T-helper 1 cell treated with Interleukin-12 subunit alpha and Interleukin-12 subunit beta and Interleukin-4 antibody, amounts not matched to agents 30 μg/mL and 1 μg/mL, for 36 hours (primary cell): ENCODE measurements around the gene GFI1B.
"Not testable (repeated sequence)": the region's sequence is repeated elsewhere in the genome, so short reads cannot be mapped to it uniquely, and the experiment has no call there.

Experiments
- H3K27ac Mint-ChIP-seq: one replicate; pipeline ENCODE4 v1.8.0; 2021; ENCODE audit warnings: mild to moderate bottlenecking, mixed read lengths
- H3K27me3 Mint-ChIP-seq: one replicate; pipeline ENCODE4 v1.8.0; 2021; ENCODE audit warnings: low read depth, mixed read lengths
- H3K36me3 Mint-ChIP-seq: one replicate; pipeline ENCODE4 v1.8.0; 2021; ENCODE audit warnings: low read depth, mixed read lengths
- H3K4me1 Mint-ChIP-seq: one replicate; pipeline ENCODE4 v1.8.0; 2021; ENCODE audit warnings: low read depth, mixed read lengths
- H3K4me3 Mint-ChIP-seq: one replicate; pipeline ENCODE4 v1.8.0; 2021; ENCODE audit warnings: mild to moderate bottlenecking, moderate library complexity, mixed read lengths
- H3K9me3 Mint-ChIP-seq: one replicate; pipeline ENCODE4 v1.8.0; 2021; ENCODE audit warnings: mixed read lengths

GFI1B gene

GRCh38 chr9:132980157-132980556 is 1.7 kb downstream of the GFI1B start:
- Mint-ChIP-seq H3K4me3 (no peak overlapping the region), H3K27me3 (peaks cover 61% of the 10 kb centered on the region), H3K4me1 (peaks cover 2% of the 10 kb centered on the region), H3K36me3 (no peaks in the 10 kb centered on the region), H3K9me3 (no peaks in the 10 kb centered on the region), H3K27ac (no peak overlapping the region)

- Mint-ChIP-seq H3K27me3 (peaks cover 48% of the 10 kb centered on the region), H3K27ac (no peak overlapping the region), H3K36me3 (no peaks in the 10 kb centered on the region), H3K9me3 (no peaks in the 10 kb centered on the region), H3K4me1 (peaks cover 2% of the 10 kb centered on the region), H3K4me3 (no peak overlapping the region)
Observed at GRCh38 chr9:132982458-132982857, 4.0 kb downstream of the GFI1B start.

GRCh38 chr9:132983491-132984201 is 5.2 kb downstream of the GFI1B start:
- Mint-ChIP-seq H3K4me1 (no peaks in the 10 kb centered on the region), H3K27ac (no peak overlapping the region), H3K36me3 (no peaks in the 10 kb centered on the region), H3K27me3 (peaks cover 36% of the 10 kb centered on the region), H3K9me3 (no peaks in the 10 kb centered on the region), H3K4me3 (no peak overlapping the region)

GRCh38 chr9:132984202-132985070 is 5.9 kb downstream of the GFI1B start:
- H3K4me1 Mint-ChIP-seq: no peaks in the 10 kb centered on the region

GRCh38 chr9:132985071-132985350 is 6.5 kb downstream of the GFI1B start:
- Mint-ChIP-seq H3K27me3 (peaks cover 25% of the 10 kb centered on the region), H3K27ac (no peak overlapping the region)

More at GRCh38 chr9:132984202-132985070, 5.9 kb downstream of the GFI1B start:
- Mint-ChIP-seq H3K36me3 (no peaks in the 10 kb centered on the region), H3K27ac (no peak overlapping the region), H3K9me3 (no peaks in the 10 kb centered on the region), H3K4me3 (no peak overlapping the region), H3K27me3 (peaks cover 30% of the 10 kb centered on the region)

GRCh38 chr9:132985489-132985888 is 7.0 kb downstream of the GFI1B start:
- no peaks in the 10 kb centered on the region for H3K4me1 Mint-ChIP-seq
- no peak overlapping the region for H3K4me3 Mint-ChIP-seq
- no peak overlapping the region for H3K27ac Mint-ChIP-seq
- H3K36me3 Mint-ChIP-seq: no peaks in the 10 kb centered on the region
- peaks cover 20% of the 10 kb centered on the region for H3K27me3 Mint-ChIP-seq
- peaks cover 4% of the 10 kb centered on the region for H3K9me3 Mint-ChIP-seq

More at GRCh38 chr9:132985071-132985350, 6.5 kb downstream of the GFI1B start:
- Mint-ChIP-seq H3K36me3 (no peaks in the 10 kb centered on the region), H3K4me3 (no peak overlapping the region), H3K9me3 (no peaks in the 10 kb centered on the region), H3K4me1 (no peaks in the 10 kb centered on the region)

GRCh38 chr9:132986114-132986513 is 7.6 kb downstream of the GFI1B start:
- Mint-ChIP-seq H3K9me3 (peaks cover 5% of the 10 kb centered on the region), H3K27ac (no peak overlapping the region), H3K4me3 (no peak overlapping the region), H3K36me3 (no peaks in the 10 kb centered on the region), H3K4me1 (no peaks in the 10 kb centered on the region), H3K27me3 (peaks cover 14% of the 10 kb centered on the region)

GRCh38 chr9:132986640-132987620 is 8.4 kb downstream of the GFI1B start:
- Mint-ChIP-seq H3K27me3 (peaks cover 10% of the 10 kb centered on the region), H3K36me3 (no peaks in the 10 kb centered on the region)

GRCh38 chr9:132988244-132989013 is 9.9 kb downstream of the GFI1B start:
- Mint-ChIP-seq H3K27ac (no peak overlapping the region), H3K4me3 (no peak overlapping the region), H3K4me1 (no peaks in the 10 kb centered on the region), H3K36me3 (no peaks in the 10 kb centered on the region), H3K9me3 (peaks cover 5% of the 10 kb centered on the region), H3K27me3 (peaks cover 18% of the 10 kb centered on the region)

More at GRCh38 chr9:132986640-132987620, 8.4 kb downstream of the GFI1B start:
- no peak overlapping the region for H3K4me3 Mint-ChIP-seq
- H3K4me1 Mint-ChIP-seq: no peaks in the 10 kb centered on the region
- no peak overlapping the region for H3K27ac Mint-ChIP-seq
- H3K9me3 Mint-ChIP-seq: peaks cover 5% of the 10 kb centered on the region

GRCh38 chr9:132989014-132989310 is 10.5 kb downstream of the GFI1B start:
- H3K27me3 Mint-ChIP-seq: peaks cover 20% of the 10 kb centered on the region
- no peak overlapping the region for H3K4me3 Mint-ChIP-seq
- no peak overlapping the region for H3K27ac Mint-ChIP-seq
- H3K4me1 Mint-ChIP-seq: no peaks in the 10 kb centered on the region
- H3K36me3 Mint-ChIP-seq: no peaks in the 10 kb centered on the region
- H3K9me3 Mint-ChIP-seq: peaks cover 5% of the 10 kb centered on the region

- Mint-ChIP-seq H3K27ac (no peak overlapping the region), H3K4me1 (peaks cover 2% of the 10 kb centered on the region), H3K27me3 (peaks cover 23% of the 10 kb centered on the region)
Observed at GRCh38 chr9:132989414-132989996, 11.0 kb downstream of the GFI1B start.

GRCh38 chr9:132989998-132990557 is 11.6 kb downstream of the GFI1B start:
- not testable (repeated sequence) for H3K27ac Mint-ChIP-seq, H3K4me1 Mint-ChIP-seq, H3K36me3 Mint-ChIP-seq, H3K9me3 Mint-ChIP-seq, H3K4me3 Mint-ChIP-seq
- H3K27me3 Mint-ChIP-seq: peaks cover 24% of the 10 kb centered on the region

More at GRCh38 chr9:132989414-132989996, 11.0 kb downstream of the GFI1B start:
- H3K36me3 Mint-ChIP-seq: no peaks in the 10 kb centered on the region
- peaks cover 5% of the 10 kb centered on the region for H3K9me3 Mint-ChIP-seq
- no peak overlapping the region for H3K4me3 Mint-ChIP-seq

- Mint-ChIP-seq H3K4me3 (no peak overlapping the region), H3K9me3 (peaks cover 5% of the 10 kb centered on the region), H3K27ac (no peak overlapping the region), H3K36me3 (no peaks in the 10 kb centered on the region), H3K4me1 (peaks cover 4% of the 10 kb centered on the region), H3K27me3 (peaks cover 24% of the 10 kb centered on the region)
Observed at GRCh38 chr9:132990781-132991180, 12.3 kb downstream of the GFI1B start.
